ENCODE results near the gene RLF.

DNA sequence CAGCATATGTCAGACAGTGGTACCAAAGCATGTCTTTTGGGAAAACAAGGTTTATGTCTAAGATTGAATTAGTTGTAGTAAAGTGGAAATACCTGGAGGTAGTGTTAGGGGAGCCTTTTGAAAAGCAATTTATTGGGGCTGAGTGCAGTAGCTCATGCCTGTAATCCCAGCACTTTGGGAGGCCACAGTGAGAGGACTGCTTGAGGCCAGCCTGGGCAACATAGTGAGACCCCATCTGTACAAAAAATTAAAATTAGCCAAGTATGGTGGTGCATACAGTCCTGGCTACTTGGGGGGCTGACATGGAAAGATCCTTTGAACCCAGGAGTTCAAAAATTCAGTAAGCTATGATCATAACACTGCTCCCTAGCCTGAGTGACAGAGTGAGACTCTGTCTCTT, 104.1 kb downstream of the RLF start:
- TF ChIP-seq, protein P1, sequence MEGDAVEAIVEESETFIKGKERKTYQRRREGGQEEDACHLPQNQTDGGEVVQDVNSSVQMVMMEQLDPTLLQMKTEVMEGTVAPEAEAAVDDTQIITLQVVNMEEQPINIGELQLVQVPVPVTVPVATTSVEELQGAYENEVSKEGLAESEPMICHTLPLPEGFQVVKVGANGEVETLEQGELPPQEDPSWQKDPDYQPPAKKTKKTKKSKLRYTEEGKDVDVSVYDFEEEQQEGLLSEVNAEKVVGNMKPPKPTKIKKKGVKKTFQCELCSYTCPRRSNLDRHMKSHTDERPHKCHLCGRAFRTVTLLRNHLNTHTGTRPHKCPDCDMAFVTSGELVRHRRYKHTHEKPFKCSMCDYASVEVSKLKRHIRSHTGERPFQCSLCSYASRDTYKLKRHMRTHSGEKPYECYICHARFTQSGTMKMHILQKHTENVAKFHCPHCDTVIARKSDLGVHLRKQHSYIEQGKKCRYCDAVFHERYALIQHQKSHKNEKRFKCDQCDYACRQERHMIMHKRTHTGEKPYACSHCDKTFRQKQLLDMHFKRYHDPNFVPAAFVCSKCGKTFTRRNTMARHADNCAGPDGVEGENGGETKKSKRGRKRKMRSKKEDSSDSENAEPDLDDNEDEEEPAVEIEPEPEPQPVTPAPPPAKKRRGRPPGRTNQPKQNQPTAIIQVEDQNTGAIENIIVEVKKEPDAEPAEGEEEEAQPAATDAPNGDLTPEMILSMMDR (IDR thresholded peaks at IDR 0.05): no peak
- TF ChIP-seq, protein P2, sequence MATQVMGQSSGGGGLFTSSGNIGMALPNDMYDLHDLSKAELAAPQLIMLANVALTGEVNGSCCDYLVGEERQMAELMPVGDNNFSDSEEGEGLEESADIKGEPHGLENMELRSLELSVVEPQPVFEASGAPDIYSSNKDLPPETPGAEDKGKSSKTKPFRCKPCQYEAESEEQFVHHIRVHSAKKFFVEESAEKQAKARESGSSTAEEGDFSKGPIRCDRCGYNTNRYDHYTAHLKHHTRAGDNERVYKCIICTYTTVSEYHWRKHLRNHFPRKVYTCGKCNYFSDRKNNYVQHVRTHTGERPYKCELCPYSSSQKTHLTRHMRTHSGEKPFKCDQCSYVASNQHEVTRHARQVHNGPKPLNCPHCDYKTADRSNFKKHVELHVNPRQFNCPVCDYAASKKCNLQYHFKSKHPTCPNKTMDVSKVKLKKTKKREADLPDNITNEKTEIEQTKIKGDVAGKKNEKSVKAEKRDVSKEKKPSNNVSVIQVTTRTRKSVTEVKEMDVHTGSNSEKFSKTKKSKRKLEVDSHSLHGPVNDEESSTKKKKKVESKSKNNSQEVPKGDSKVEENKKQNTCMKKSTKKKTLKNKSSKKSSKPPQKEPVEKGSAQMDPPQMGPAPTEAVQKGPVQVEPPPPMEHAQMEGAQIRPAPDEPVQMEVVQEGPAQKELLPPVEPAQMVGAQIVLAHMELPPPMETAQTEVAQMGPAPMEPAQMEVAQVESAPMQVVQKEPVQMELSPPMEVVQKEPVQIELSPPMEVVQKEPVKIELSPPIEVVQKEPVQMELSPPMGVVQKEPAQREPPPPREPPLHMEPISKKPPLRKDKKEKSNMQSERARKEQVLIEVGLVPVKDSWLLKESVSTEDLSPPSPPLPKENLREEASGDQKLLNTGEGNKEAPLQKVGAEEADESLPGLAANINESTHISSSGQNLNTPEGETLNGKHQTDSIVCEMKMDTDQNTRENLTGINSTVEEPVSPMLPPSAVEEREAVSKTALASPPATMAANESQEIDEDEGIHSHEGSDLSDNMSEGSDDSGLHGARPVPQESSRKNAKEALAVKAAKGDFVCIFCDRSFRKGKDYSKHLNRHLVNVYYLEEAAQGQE (IDR thresholded peaks at IDR 0.05): no peak
